Measurements from ENCODE around the gene FCN1.

- TF ChIP-seq ZNF592 (IDR thresholded peaks at IDR 0.05) (no peak), ZNF274 (IDR thresholded peaks at IDR 0.05; ENCODE audit: insufficient read depth, insufficient read length) (no peak), GATAD2B (conservative IDR thresholded peaks at IDR 0.05; ENCODE audit: low read depth) (no peak), POLR2A (IDR thresholded peaks at IDR 0.05; ENCODE audit: low read depth, low read length) (no peak), CTCF (IDR thresholded peaks at IDR 0.05 in 2 of 3, conservative IDR thresholded peaks at IDR 0.05 in 1 of 3; ENCODE audit: control insufficient read depth in 2 of 3, extremely low read depth in 1 of 3, insufficient read depth in 1 of 3, low read depth in 3 of 3, low read length in 3 of 3) (no peak), HDAC2 (IDR thresholded peaks at IDR 0.05) (no peak), EZH2 (IDR thresholded peaks at IDR 0.05; ENCODE audit: borderline replicate concordance, control insufficient read depth, low read depth, low read length) (no peak)
Observed at GRCh38 chr9:134951461-134951860, 33.7 kb upstream of the FCN1 start.

All from GM12878 (cell line).